Measurements from ENCODE around the gene STAMBPL1. TPM values are rescaled to one million over a fixed set of nuclear protein-coding genes. Genes with fewer than 3 reads are reported as not detected.

STAMBPL1 gene
- total and polyA plus RNA-seq, 2 experiments from 2014 or later = 4.5 to 20.0 TPM

- no peak overlapping the region for H3K27ac ChIP-seq
- peaks cover 15% of the 10 kb centered on the region for H3K4me1 ChIP-seq (ENCODE audit: insufficient read depth)
- no peaks in the 10 kb centered on the region for H3K36me3 ChIP-seq (replicated peaks; ENCODE audit: insufficient read depth, low read depth)
- no peaks in the 10 kb centered on the region for H3K79me2 ChIP-seq
- no peak overlapping the region for H2AFZ ChIP-seq
- no peaks in the 10 kb centered on the region for H4K20me1 ChIP-seq (ENCODE audit: insufficient read depth, poor library complexity, severe bottlenecking)
- no peaks in the 10 kb centered on the region for H3K27me3 ChIP-seq
- H3K4me2 ChIP-seq = no peak overlapping the region
- no peak overlapping the region for H3K4me3 ChIP-seq
- no peaks in the 10 kb centered on the region for H3K9me3 ChIP-seq (ENCODE audit: low read depth)
- 91% methylated on average over 6 of the region's 6 CpGs for WGBS (ENCODE audit: low lambda C conversion rate, missing lambda C conversion rate)
- no peak for DNase-seq (ENCODE audit: low spot score)
- no peak for TF ChIP-seq EZH2phosphoT487 (IDR thresholded peaks at IDR 0.05; ENCODE audit: low read depth, severe bottlenecking, unreplicated experiment)
- no peak for TF ChIP-seq EZH2 (IDR thresholded peaks at IDR 0.05; ENCODE audit: borderline replicate concordance)
- no peak for TF ChIP-seq CTCF (IDR thresholded peaks at IDR 0.05; ENCODE audit: poor library complexity)
- H3K9me2 ChIP-seq (replicated peaks; ENCODE audit: insufficient read depth) = no peaks in the 10 kb centered on the region
These were observed 67.0 kb downstream of the STAMBPL1 start for GRCh38 chr10:88946965-88947590.

- Histone ChIP-seq H3K79me2 (no peaks in the 10 kb centered on the region), H3K36me3 (replicated peaks; ENCODE audit: insufficient read depth, low read depth) (no peaks in the 10 kb centered on the region), H3K27ac (no peak overlapping the region), H2AFZ (no peak overlapping the region), H3K9me2 (replicated peaks; ENCODE audit: insufficient read depth) (no peaks in the 10 kb centered on the region), H4K20me1 (ENCODE audit: insufficient read depth, poor library complexity, severe bottlenecking) (no peaks in the 10 kb centered on the region), H3K4me1 (ENCODE audit: insufficient read depth) (peaks cover 25% of the 10 kb centered on the region), H3K4me2 (peak overlapping the region; percentile 15), H3K9me3 (ENCODE audit: low read depth) (no peaks in the 10 kb centered on the region), H3K27me3 (no peaks in the 10 kb centered on the region), H3K4me3 (no peak overlapping the region)
- DNase-seq (ENCODE audit: low spot score) = no peak
- TF ChIP-seq EZH2phosphoT487 (IDR thresholded peaks at IDR 0.05; ENCODE audit: low read depth, severe bottlenecking, unreplicated experiment) (no peak), CTCF (IDR thresholded peaks at IDR 0.05; ENCODE audit: poor library complexity) (no peak), EZH2 (IDR thresholded peaks at IDR 0.05; ENCODE audit: borderline replicate concordance) (no peak)
- WGBS (ENCODE audit: low lambda C conversion rate, missing lambda C conversion rate) = 45% methylated on average over 2 of the region's 2 CpGs
These were observed 69.0 kb downstream of the STAMBPL1 start for GRCh38 chr10:88949051-88949450.

- Histone ChIP-seq H3K36me3 (replicated peaks; ENCODE audit: insufficient read depth, low read depth) (no peaks in the 10 kb centered on the region), H4K20me1 (ENCODE audit: insufficient read depth, poor library complexity, severe bottlenecking) (no peaks in the 10 kb centered on the region), H3K27me3 (no peaks in the 10 kb centered on the region), H3K27ac (peak overlapping the region; percentile 85), H3K4me1 (ENCODE audit: insufficient read depth) (peaks cover 25% of the 10 kb centered on the region), H3K9me2 (replicated peaks; ENCODE audit: insufficient read depth) (no peaks in the 10 kb centered on the region), H3K4me3 (no peak overlapping the region), H3K4me2 (peak overlapping the region; percentile 59), H3K79me2 (no peaks in the 10 kb centered on the region), H3K9me3 (ENCODE audit: low read depth) (no peaks in the 10 kb centered on the region), H2AFZ (no peak overlapping the region)
- 63% methylated on average over 3 of the region's 3 CpGs for WGBS (ENCODE audit: low lambda C conversion rate, missing lambda C conversion rate)
- DNase-seq (ENCODE audit: low spot score) = no peak
- TF ChIP-seq EZH2 (IDR thresholded peaks at IDR 0.05; ENCODE audit: borderline replicate concordance) (no peak), CTCF (IDR thresholded peaks at IDR 0.05; ENCODE audit: poor library complexity) (no peak), EZH2phosphoT487 (IDR thresholded peaks at IDR 0.05; ENCODE audit: low read depth, severe bottlenecking, unreplicated experiment) (no peak)
These were observed 70.1 kb downstream of the STAMBPL1 start for GRCh38 chr10:88949912-88950837.
